GM15510 (cell line): ENCODE data around the gene NGEF.

Experiments
- POLR2A ChIP-seq: IDR thresholded peaks from 3 replicates; pipeline ENCODE4 v1.6.1; 2011; ENCODE audit warnings: borderline replicate concordance; ENCODE audit not compliant: insufficient read length; ENCODE audit errors: extremely low read depth

The NGEF gene

GRCh38 chr2:232882085-232882484 lies 131.0 kb downstream of the NGEF start:
- TF ChIP-seq POLR2A, result no peak

DNA sequence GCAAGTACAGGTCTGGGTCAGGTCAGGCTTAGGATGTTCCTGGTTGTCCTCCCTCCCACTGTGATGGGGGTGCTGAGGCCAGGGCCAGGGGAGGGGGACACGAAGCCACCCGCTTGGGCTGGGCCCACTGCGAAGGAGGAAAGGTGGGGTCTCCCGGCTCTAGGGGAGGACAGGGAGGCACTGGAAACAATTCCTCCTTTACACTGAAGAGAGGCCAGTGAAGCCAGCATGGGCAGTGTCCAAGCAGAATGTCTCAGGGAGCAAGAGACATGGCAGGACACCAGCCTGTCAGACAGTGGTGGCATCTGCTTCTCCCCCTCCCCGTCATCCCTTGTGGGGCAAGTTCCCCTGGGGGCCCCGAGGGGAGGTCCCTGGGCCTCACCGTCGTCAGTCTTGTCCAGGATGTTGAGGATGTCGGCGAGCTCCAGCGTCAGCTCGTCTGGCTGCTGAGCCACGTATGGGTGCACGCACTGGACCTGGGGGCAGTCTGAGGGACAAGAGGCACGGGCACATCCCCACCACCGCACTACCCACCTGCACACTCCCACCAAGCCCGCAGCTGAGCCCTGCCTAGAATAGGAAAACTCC lies 132.2 kb downstream of the NGEF start:
- no peak for TF ChIP-seq POLR2A

- TF ChIP-seq POLR2A, result no peak
Observed at GRCh38 chr2:232879618-232880494, 133.2 kb downstream of the NGEF start.

- TF ChIP-seq POLR2A, result no peak
Observed at GRCh38 chr2:232878855-232879617, 134.0 kb downstream of the NGEF start.

- TF ChIP-seq POLR2A, result no peak
Observed at GRCh38 chr2:232877940-232878511, 135.0 kb downstream of the NGEF start.

DNA sequence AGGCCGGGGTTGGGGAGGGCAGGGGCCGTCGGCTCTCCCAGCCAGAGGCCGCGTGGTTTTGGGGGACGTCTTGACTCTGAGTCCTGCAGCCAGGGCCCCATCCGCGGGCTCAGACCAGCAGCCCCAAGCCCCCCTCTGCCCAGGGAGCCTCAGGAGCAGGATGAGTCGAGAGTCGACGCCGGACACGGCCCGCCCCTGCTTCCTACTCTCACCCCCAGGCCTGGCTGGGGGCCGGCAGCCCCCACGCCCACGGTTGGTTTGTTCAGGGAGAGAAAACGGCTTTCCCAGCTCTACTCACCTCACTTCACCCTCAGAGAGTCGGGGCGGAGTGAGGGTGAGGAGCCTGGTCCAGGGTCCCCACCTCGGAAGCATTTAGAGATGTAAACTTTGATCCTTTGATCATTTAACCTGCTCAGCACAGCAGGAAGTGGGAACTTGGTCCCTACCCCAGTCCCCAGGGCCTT lies 136.0 kb downstream of the NGEF start:
- no peak for TF ChIP-seq POLR2A

GRCh38 chr2:232876161-232876977 lies 136.7 kb downstream of the NGEF start:
- TF ChIP-seq POLR2A, result no peak

DNA sequence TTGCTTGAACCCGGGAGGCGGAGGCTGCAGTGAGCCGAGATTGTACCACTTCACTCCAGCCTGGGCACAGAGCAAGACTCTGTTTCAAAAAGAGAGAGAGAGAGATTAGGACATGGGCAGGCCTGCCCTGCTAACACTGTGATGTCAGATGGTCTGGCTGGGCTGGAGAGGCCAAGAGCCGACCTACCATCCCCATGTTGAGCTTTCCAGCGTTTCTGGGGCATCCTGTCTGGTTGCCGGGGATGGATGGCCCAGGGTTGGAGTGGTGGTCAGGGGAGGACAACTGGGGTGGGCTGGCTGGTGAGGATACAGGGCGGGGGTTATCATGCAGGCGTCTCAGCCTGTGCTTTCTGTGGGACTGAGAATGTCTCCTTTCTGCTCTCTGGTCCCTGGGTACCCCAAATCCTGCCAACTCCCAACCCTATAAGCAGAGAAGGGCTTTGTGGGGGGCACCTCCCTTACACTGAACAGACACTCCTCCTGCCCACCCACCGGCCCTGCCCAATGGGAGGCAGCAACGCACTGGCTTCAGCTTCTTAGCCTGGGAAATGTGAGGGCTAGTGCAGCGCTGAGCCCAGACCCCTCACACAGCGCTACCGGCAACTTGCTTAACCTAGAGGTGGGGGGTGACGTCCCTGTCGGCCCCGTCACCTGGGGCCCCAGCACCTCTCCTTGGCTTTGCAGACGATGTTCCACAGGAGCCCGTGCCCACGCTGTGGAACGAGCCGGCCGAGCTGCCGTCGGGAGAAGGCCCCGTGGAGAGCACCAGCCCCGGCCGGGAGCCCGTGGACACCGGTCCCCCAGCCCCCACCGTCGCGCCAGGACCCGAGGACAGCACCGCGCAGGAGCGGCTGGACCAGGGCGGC lies 137.6 kb downstream of the NGEF start:
- TF ChIP-seq POLR2A, result no peak

GRCh38 chr2:232874677-232875223 lies 138.3 kb downstream of the NGEF start:
- TF ChIP-seq POLR2A, result no peak

GRCh38 chr2:232873909-232874641 lies 139.0 kb downstream of the NGEF start:
- TF ChIP-seq POLR2A, result no peak

- TF ChIP-seq POLR2A, result no peak
Observed at GRCh38 chr2:232873292-232873908, 139.7 kb downstream of the NGEF start.

DNA sequence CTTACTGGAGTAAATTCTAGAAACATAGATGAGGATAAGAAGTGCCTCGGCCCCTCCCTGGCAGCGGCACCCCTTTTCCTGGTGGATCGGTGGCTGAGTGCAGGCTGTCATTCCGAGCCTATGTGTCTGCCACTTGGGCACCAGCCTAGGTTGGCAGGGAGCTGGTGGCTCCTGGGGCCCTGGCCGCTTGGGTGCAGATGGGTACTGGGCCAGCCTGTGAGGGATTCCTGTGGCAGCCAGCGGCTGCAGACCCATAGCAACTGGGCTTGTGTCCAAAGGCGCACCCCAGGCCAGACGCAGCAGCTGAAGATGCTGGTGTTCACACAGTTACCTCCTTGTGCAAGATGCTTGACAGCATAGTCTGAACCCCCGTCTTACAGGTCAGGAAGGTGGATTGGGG lies 140.2 kb downstream of the NGEF start:
- TF ChIP-seq POLR2A, result no peak
